Cerebellar cortex (tissue), 1 donor: ENCODE measurements around the gene LRRC10B.

ENCODE experiments used
- DNase-seq: peaks from one replicate; pipeline ENCODE4 v3.0.0-alpha.2; 2015; ENCODE audit warnings: low spot score

LRRC10B gene

GRCh38 chr11:61531044-61531443, 22.5 kb downstream of the LRRC10B start:
- DNase-seq: no peak

DNA sequence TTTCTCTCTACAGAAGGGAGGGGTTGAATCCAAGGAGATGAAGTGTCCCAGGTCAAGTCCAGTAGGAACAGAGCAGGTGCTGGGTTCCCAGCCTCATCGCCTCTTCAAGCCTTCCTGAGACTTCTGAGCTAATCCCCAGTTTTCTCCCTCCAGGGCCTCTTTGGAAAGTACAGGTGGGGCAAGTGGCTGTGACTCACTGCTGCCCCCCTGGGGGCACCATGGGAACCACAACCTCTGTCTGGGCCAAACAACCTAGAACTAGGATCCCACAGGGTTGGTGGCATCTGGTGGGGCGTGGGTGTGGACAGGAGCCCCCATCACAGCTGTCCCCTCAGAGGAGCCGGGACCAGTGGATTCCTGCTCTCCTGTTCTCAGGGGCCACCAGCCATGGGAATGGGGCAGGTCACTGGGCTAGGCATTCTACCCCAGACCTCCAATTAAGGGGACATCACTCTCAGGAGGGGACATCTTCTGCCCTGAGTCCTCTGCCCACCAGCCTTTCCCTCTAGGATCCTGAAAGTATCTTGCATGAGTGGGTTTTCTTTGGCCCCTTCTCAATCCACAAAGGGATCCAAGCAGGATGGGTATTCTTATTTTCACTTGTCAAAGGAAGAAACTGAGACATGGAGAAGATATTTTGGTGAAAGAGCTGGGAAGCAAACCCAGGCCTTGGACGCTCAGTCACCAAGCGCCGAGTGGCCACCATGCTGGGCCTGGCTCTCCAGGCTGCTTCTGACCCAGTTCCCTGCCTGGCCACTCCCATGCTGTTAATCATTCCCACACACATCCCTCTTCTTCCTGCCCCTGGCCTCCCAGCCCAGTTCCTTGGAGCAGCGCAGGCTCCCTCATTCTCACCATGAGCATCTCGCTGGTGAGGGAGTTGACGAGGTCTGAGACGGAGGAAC, 23.8 kb downstream of the LRRC10B start:
- peak; percentile 44 for DNase-seq

GRCh38 chr11:61533039-61533375, 24.5 kb downstream of the LRRC10B start:
- DNase-seq: no peak

DNA sequence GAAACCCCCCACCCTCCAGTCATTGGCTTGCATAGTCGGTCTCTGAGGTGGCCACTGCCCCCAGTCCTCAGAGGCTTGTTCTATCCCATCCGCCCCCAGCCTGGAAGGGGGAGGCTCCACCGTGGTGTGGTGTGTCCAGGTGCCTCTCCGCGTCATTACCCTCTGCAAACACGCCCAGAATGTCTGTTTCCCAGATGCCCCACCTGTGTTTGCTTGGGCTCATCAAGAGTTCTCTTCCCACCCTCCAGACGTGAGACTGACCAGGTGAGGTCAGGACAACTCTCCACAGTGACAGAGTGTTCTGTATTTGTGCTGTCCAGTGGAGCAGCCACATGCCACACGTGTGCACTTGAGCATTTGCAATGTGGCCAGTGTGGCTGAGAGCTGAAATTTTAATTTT, 24.9 kb downstream of the LRRC10B start:
- DNase-seq: no peak

- DNase-seq: peak; percentile 58
Measured at GRCh38 chr11:61534025-61534932, 25.7 kb downstream of the LRRC10B start.

GRCh38 chr11:61534933-61535839, 26.6 kb downstream of the LRRC10B start:
- no peak for DNase-seq

GRCh38 chr11:61535998-61536675, 27.6 kb downstream of the LRRC10B start:
- DNase-seq: no peak

GRCh38 chr11:61536676-61537270, 28.2 kb downstream of the LRRC10B start:
- no peak for DNase-seq

DNA sequence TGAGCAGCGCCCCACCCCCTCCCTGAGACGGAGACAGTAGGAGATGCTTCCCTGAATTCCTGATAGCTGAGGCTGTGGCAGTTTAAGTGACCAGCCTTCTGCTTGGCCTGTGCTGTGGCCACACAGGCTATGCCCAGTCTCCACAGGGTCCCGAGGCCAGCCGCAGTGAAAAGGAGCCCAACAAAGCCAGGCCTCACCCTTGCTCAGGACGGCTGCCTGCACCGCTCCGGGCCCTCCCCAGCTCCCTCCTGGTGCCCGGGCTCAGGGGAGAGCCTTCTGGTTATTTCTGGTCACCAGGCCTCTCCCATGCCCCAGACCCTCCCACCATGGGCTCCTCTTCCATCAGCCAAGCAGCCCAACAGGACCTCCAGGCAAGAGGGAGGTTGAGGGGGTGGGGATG, 28.8 kb downstream of the LRRC10B start:
- no peak for DNase-seq

DNA sequence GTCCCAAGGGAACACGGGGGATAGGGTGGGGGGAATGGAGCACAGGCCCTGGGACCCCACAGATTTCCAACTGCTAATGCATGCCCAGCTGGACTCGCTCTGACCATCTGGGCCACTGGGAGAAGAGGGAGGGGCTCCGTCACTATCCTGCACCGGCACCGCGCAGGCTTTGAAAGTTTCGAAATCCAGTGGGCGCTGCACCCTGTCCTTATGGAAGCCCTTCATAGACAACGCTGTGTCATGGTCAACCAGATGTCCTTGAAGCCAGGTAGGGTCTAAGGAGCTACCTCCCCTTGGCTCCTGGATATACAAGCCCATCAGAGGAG, 30.1 kb downstream of the LRRC10B start:
- DNase-seq: no peak

DNA sequence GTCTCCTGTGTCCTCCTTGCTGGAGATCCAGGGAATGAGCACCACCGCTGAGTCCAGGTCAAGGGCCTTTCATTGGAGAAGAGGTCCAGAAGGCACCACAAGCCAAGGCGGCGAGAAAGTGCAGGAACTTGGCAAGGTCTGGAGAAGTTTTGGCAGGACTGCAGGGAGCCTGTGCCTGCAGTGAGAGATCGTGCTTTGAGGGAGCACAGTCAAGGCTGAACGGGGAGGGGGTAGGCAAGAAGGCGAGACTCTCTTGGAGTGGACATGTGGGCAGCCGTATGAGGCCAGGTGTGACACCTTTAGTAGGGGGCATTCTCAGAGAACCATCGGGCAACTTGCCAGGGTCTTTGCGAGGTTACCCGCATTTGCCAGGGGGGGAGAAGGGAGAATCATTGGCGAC, 30.5 kb downstream of the LRRC10B start:
- DNase-seq: no peak

DNA sequence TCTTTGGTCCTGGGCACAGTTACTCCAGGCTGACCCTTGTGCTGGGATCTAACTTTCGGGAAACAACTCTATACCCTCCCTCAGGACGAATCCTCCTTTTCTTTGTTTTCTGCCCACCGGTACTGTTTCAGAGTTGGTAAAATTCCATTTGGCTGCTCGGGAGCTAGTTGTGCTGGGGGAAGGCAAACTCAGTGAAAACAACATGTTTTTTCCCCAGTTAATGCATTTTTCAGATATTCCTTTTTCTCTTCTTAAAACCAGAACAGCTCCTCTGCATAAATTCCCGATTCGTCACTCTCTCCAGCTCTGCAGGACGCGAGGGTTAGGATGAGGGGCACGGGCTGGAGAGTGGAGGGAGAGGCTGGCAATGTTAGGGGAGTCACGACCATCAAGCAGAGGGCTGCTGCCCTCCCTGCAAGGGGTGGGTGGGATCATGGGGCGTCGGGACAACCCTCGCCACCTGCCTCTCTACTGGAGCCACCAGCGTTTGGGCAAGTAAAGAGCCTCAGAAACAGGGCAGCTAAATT, 31.3 kb downstream of the LRRC10B start:
- no peak for DNase-seq

- DNase-seq: no peak
Measured at GRCh38 chr11:61540528-61540927, 32.0 kb downstream of the LRRC10B start.

GRCh38 chr11:61541598-61541997, 33.0 kb downstream of the LRRC10B start:
- no peak for DNase-seq

- DNase-seq: no peak
Measured at GRCh38 chr11:61542024-61542461, 33.5 kb downstream of the LRRC10B start.

DNA sequence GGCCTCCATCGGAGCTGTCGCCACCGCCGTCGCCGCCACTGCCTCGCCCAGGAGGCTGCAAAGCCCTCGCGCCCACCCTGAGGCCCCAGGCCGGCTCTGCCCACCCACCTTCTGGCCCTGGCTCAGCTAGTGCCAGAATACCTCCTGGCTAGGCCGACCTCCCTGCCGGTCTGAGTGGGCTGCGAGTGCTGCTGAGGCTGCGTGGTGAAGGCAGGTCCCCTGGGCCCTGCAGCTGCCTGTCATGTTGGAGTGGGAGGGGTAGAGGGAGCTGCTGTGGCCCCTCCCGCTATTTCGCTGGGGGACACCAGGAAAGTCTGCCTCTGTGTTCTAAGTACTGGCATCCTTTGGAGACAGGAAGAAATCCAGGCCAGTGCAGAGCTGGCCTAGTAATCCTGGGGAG, 34.2 kb downstream of the LRRC10B start:
- DNase-seq: no peak

GRCh38 chr11:61543606-61544306, 35.2 kb downstream of the LRRC10B start:
- no peak for DNase-seq

GRCh38 chr11:61544466-61544865, 35.9 kb downstream of the LRRC10B start:
- no peak for DNase-seq

GRCh38 chr11:61545341-61545740, 36.8 kb downstream of the LRRC10B start:
- DNase-seq: no peak

DNA sequence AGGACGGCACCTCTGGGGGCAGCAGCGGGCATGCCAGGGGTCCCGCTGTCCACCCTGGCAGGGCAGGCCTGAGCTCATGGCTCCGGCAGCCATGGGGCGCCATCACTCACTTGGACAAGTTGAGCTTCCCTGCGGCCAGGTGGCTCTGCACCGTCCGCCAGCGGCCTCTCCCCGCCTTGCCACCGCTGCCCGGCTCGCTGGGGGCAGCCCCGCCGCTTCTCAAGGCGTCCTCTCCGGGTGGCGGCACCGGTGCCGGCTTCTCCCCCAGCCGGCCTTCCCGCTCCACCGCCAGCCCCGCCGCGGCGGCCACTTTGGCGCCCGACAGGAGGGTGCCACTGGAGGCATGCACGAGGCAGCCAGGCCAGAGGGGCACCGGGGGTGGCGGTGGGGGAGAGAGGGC, 37.4 kb downstream of the LRRC10B start:
- no peak for DNase-seq
